ENCODE data around the gene GBX1. TPM values are rescaled to one million over a fixed set of nuclear protein-coding genes. Genes with fewer than 3 reads are reported as not detected.

GBX1 gene
- total RNA-seq, 2 experiments from 2014 or later, result not detected

GRCh38 chr7:151135866-151136843 lies 31.3 kb downstream of the GBX1 start:
- Mint-ChIP-seq H3K27me3 (no peaks in the 10 kb centered on the region), H3K4me3 (no peak overlapping the region), H3K36me3 (no peaks in the 10 kb centered on the region), H3K27ac (no peak overlapping the region), H3K9me3 (no peaks in the 10 kb centered on the region), H3K4me1 (no peaks in the 10 kb centered on the region)
- POLR2A ChIA-PET, result no interaction called here
- DNase-seq (peak; percentile 15), ATAC-seq (ENCODE audit: low read depth) (no peak)

GRCh38 chr7:151135525-151135845 lies 32.0 kb downstream of the GBX1 start:
- H3K4me3 Mint-ChIP-seq, result no peak overlapping the region
- POLR2A ChIA-PET, result no interaction called here
- H3K27me3 Mint-ChIP-seq, result no peaks in the 10 kb centered on the region
- ATAC-seq (ENCODE audit: low read depth) (no peak), DNase-seq (no peak)
- H3K4me1 Mint-ChIP-seq, result no peaks in the 10 kb centered on the region
- H3K9me3 Mint-ChIP-seq, result no peaks in the 10 kb centered on the region
- H3K27ac Mint-ChIP-seq, result no peak overlapping the region
- H3K36me3 Mint-ChIP-seq, result no peaks in the 10 kb centered on the region

GRCh38 chr7:151134743-151135524 lies 32.6 kb downstream of the GBX1 start:
- H3K4me1 Mint-ChIP-seq, result peaks cover 4% of the 10 kb centered on the region
- POLR2A ChIA-PET, result no interaction called here
- no peaks in the 10 kb centered on the region for H3K27me3 Mint-ChIP-seq
- no peak overlapping the region for H3K4me3 Mint-ChIP-seq
- ATAC-seq (ENCODE audit: low read depth) (no peak), DNase-seq (peak; percentile 17)
- H3K9me3 Mint-ChIP-seq, result no peaks in the 10 kb centered on the region
- no peaks in the 10 kb centered on the region for H3K36me3 Mint-ChIP-seq
- H3K27ac Mint-ChIP-seq, result no peak overlapping the region

GRCh38 chr7:151133986-151134742 lies 33.3 kb downstream of the GBX1 start:
- no peaks in the 10 kb centered on the region for H3K9me3 Mint-ChIP-seq
- POLR2A ChIA-PET, result no interaction called here
- H3K36me3 Mint-ChIP-seq, result no peaks in the 10 kb centered on the region
- H3K27me3 Mint-ChIP-seq, result no peaks in the 10 kb centered on the region
- no peak for ATAC-seq (ENCODE audit: low read depth)
- no peak overlapping the region for H3K27ac Mint-ChIP-seq
- H3K4me1 Mint-ChIP-seq, result peaks cover 4% of the 10 kb centered on the region
- no peak overlapping the region for H3K4me3 Mint-ChIP-seq
- peak; percentile 21 for DNase-seq

GRCh38 chr7:151133266-151133985 lies 34.1 kb downstream of the GBX1 start:
- POLR2A ChIA-PET, result no interaction called here
- H3K36me3 Mint-ChIP-seq, result no peaks in the 10 kb centered on the region
- ATAC-seq (ENCODE audit: low read depth), result no peak
- no peaks in the 10 kb centered on the region for H3K9me3 Mint-ChIP-seq
- DNase-seq, result peak; percentile 14
- no peak overlapping the region for H3K27ac Mint-ChIP-seq
- peaks cover 4% of the 10 kb centered on the region for H3K4me1 Mint-ChIP-seq
- no peak overlapping the region for H3K4me3 Mint-ChIP-seq
- no peaks in the 10 kb centered on the region for H3K27me3 Mint-ChIP-seq

- H3K4me3 Mint-ChIP-seq, result no peak overlapping the region
- no peak overlapping the region for H3K27ac Mint-ChIP-seq
- no peaks in the 10 kb centered on the region for H3K36me3 Mint-ChIP-seq
These were observed 34.9 kb downstream of the GBX1 start for GRCh38 chr7:151132461-151133205.

GRCh38 chr7:151131592-151132293 lies 35.8 kb downstream of the GBX1 start:
- Mint-ChIP-seq H3K4me3 (no peak overlapping the region), H3K4me1 (peaks cover 4% of the 10 kb centered on the region), H3K9me3 (no peaks in the 10 kb centered on the region), H3K27me3 (no peaks in the 10 kb centered on the region), H3K36me3 (no peaks in the 10 kb centered on the region), H3K27ac (no peak overlapping the region)
- DNase-seq (no peak), ATAC-seq (ENCODE audit: low read depth) (no peak)
- POLR2A ChIA-PET, result no interaction called here

More at GRCh38 chr7:151132461-151133205, 34.9 kb downstream of the GBX1 start:
- ATAC-seq (ENCODE audit: low read depth) (no peak), DNase-seq (no peak)
- POLR2A ChIA-PET, result no interaction called here
- H3K4me1 Mint-ChIP-seq, result peaks cover 4% of the 10 kb centered on the region
- no peaks in the 10 kb centered on the region for H3K9me3 Mint-ChIP-seq
- H3K27me3 Mint-ChIP-seq, result no peaks in the 10 kb centered on the region

GRCh38 chr7:151131224-151131591 lies 36.3 kb downstream of the GBX1 start:
- DNase-seq, result no peak
- H3K4me3 Mint-ChIP-seq, result no peak overlapping the region
- POLR2A ChIA-PET, result no interaction called here
- H3K36me3 Mint-ChIP-seq, result no peaks in the 10 kb centered on the region
- H3K27me3 Mint-ChIP-seq, result no peaks in the 10 kb centered on the region
- H3K9me3 Mint-ChIP-seq, result no peaks in the 10 kb centered on the region
- ATAC-seq (ENCODE audit: low read depth), result no peak
- H3K4me1 Mint-ChIP-seq, result peaks cover 4% of the 10 kb centered on the region
- H3K27ac Mint-ChIP-seq, result no peak overlapping the region

- Mint-ChIP-seq H3K4me3 (no peak overlapping the region), H3K27me3 (no peaks in the 10 kb centered on the region), H3K36me3 (no peaks in the 10 kb centered on the region), H3K9me3 (no peaks in the 10 kb centered on the region), H3K4me1 (peaks cover 4% of the 10 kb centered on the region), H3K27ac (no peak overlapping the region)
- ATAC-seq (ENCODE audit: low read depth), result no peak
- DNase-seq, result no peak
- POLR2A ChIA-PET, result no interaction called here
These were observed 36.7 kb downstream of the GBX1 start for GRCh38 chr7:151130741-151131157.

GRCh38 chr7:151129960-151130591 lies 37.4 kb downstream of the GBX1 start:
- DNase-seq, result no peak
- Mint-ChIP-seq H3K9me3 (no peaks in the 10 kb centered on the region), H3K27me3 (no peaks in the 10 kb centered on the region), H3K4me1 (peaks cover 4% of the 10 kb centered on the region), H3K36me3 (no peaks in the 10 kb centered on the region), H3K4me3 (no peak overlapping the region), H3K27ac (no peak overlapping the region)
- POLR2A ChIA-PET, result no interaction called here
- ATAC-seq (ENCODE audit: low read depth), result no peak

- no peaks in the 10 kb centered on the region for H3K36me3 Mint-ChIP-seq
- no peak for DNase-seq
- no peaks in the 10 kb centered on the region for H3K9me3 Mint-ChIP-seq
- no peak overlapping the region for H3K27ac Mint-ChIP-seq
- ATAC-seq (ENCODE audit: low read depth), result no peak
- no peaks in the 10 kb centered on the region for H3K27me3 Mint-ChIP-seq
- POLR2A ChIA-PET, result no interaction called here
- no peak overlapping the region for H3K4me3 Mint-ChIP-seq
- peaks cover 4% of the 10 kb centered on the region for H3K4me1 Mint-ChIP-seq
These were observed 38.2 kb downstream of the GBX1 start for GRCh38 chr7:151129117-151129959.
